Dendritic cell treated with granulocyte-macrophage colony-stimulating factor and Interleukin-4, amounts not matched to agents 40 ng/mL and 50 ng/mL, for 4 days (primary cell): Measurements from ENCODE around the gene HLCS.

ENCODE experiments used
- H3K27ac Mint-ChIP-seq: one replicate; pipeline ENCODE4 v1.8.0; 2022; ENCODE audit warnings: mild to moderate bottlenecking, mixed read lengths
- H3K27me3 Mint-ChIP-seq: one replicate; pipeline ENCODE4 v1.8.0; 2022; ENCODE audit warnings: mild to moderate bottlenecking, mixed read lengths
- H3K36me3 Mint-ChIP-seq: one replicate; pipeline ENCODE4 v1.8.0; 2022; ENCODE audit warnings: low read depth, mixed read lengths
- H3K4me1 Mint-ChIP-seq: one replicate; pipeline ENCODE4 v1.8.0; 2022; ENCODE audit warnings: low read depth, mixed read lengths
- H3K4me3 Mint-ChIP-seq: one replicate; pipeline ENCODE4 v1.8.0; 2022; ENCODE audit warnings: mild to moderate bottlenecking, moderate library complexity, mixed read lengths
- H3K9me3 Mint-ChIP-seq: one replicate; pipeline ENCODE4 v1.8.0; 2022; ENCODE audit warnings: mixed read lengths
- intact Hi-C: fragments of 100-400 bp; cut with micrococcal nuclease; formaldehyde crosslinking; loops from one replicate; pipeline ENCODE4 v1.15.0; 2022

The HLCS gene

DNA sequence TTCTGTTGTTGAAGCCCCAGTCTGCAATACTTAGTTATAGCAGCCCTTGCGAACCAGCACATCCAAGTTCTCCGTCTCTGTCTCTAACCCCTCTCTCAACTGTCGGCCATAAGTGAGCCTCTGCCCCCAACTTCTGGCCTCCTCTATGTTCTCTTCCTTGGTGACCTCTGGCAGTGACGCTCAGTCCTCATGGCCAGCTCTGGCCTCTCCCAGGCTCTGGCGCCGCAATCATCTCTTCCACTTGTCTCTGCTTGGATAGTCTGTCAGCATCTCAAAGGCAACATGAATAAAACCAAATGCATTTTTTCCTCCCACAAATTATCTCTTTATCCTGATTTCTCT is 8.4 kb upstream of the HLCS start:
- intact Hi-C loops = no loop called here
- Mint-ChIP-seq H3K9me3 (no peaks in the 10 kb centered on the region), H3K4me3 (no peak overlapping the region), H3K27me3 (peaks cover 23% of the 10 kb centered on the region), H3K27ac (no peak overlapping the region), H3K36me3 (no peaks in the 10 kb centered on the region), H3K4me1 (peaks cover 21% of the 10 kb centered on the region)

DNA sequence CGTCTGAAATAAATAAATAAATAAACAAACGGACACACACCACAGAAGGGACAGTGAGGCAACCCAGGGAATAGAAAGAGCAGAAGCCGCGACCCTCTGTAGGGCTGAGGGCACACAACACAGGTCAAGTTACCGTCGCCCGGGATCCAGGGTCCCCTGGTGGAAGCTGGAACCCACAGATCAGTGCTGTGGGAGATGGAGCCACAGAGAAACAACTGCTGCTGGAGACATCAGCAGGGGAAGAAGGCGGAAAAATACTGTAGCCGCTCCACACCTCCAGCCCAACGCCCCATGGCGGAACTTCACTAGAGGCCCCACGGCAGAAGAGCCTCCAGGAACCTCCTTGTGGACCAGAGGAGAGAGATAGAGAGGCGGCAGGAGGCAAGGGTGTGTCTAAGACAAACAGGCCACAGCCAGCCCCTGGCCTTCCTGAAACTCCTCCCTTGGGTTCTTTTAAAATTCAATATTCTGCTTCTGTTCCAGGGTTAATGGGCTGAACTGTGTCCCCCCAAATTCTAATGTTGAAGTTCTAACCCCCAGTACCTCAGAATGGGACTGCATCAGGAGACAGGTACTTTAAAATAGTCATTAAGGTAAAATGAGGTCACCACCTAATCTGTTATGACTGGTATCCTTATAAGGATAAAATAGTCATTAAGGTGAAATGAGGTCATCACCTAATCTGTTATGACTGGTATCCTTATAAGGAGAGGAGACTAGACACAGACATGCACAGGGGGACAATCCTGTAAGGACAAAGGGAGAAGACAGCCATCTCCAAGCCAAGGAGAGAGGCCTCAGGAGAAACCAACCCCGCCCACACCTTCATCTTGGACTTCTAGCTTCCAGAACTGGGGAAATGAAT is 7.7 kb upstream of the HLCS start:
- Mint-ChIP-seq H3K4me3 (no peak overlapping the region), H3K9me3 (no peaks in the 10 kb centered on the region), H3K36me3 (no peaks in the 10 kb centered on the region), H3K27ac (no peak overlapping the region), H3K27me3 (peaks cover 17% of the 10 kb centered on the region), H3K4me1 (peaks cover 21% of the 10 kb centered on the region)
- intact Hi-C loops = no loop called here

DNA sequence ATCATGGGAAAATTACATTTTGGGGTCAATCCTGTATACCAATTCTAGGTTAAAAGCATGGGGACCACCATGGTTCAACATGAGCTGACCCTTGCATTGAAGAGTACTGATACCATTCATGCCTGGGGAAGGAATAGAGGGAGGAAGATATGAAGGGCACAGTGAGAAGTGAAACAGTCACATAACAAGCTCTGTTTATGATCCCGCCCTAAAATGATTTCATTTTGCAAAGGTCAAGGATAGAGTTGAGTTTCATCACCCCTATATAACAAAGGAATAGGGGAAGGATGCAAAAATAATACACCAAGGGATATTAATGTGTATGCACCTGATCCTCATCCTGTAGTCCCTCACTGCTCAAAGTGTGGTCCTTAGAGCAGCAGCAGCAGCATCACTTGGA is 2.5 kb upstream of the HLCS start:
- Mint-ChIP-seq H3K4me3 (no peak overlapping the region), H3K36me3 (no peaks in the 10 kb centered on the region), H3K27ac (no peak overlapping the region), H3K4me1 (peaks cover 19% of the 10 kb centered on the region), H3K27me3 (peaks cover 8% of the 10 kb centered on the region), H3K9me3 (no peaks in the 10 kb centered on the region)
- intact Hi-C loops = no loop called here

DNA sequence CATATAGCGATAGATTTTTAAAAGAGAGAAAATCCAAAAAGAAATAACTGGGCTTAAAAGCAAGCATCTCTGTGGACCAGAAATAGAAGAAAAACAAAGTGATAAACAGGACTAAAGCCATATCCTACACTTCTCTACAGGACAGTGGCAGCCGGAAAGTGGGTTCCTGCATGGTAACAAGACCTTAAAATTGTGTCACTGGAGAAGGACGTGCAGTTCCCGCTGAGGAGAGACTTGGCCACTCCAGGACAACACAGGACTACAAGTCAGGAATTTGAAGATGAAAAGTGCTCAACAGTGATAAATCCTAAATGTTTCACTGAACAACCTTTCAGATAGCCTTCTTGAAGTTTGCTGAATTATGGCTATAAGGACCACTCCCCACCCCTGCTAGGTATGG is 1.9 kb upstream of the HLCS start:
- intact Hi-C loops = no loop called here
- H3K4me1 Mint-ChIP-seq = peaks cover 19% of the 10 kb centered on the region
- H3K27ac Mint-ChIP-seq = no peak overlapping the region
- H3K36me3 Mint-ChIP-seq = no peaks in the 10 kb centered on the region
- H3K4me3 Mint-ChIP-seq = no peak overlapping the region
- no peaks in the 10 kb centered on the region for H3K9me3 Mint-ChIP-seq
- H3K27me3 Mint-ChIP-seq = peaks cover 8% of the 10 kb centered on the region

DNA sequence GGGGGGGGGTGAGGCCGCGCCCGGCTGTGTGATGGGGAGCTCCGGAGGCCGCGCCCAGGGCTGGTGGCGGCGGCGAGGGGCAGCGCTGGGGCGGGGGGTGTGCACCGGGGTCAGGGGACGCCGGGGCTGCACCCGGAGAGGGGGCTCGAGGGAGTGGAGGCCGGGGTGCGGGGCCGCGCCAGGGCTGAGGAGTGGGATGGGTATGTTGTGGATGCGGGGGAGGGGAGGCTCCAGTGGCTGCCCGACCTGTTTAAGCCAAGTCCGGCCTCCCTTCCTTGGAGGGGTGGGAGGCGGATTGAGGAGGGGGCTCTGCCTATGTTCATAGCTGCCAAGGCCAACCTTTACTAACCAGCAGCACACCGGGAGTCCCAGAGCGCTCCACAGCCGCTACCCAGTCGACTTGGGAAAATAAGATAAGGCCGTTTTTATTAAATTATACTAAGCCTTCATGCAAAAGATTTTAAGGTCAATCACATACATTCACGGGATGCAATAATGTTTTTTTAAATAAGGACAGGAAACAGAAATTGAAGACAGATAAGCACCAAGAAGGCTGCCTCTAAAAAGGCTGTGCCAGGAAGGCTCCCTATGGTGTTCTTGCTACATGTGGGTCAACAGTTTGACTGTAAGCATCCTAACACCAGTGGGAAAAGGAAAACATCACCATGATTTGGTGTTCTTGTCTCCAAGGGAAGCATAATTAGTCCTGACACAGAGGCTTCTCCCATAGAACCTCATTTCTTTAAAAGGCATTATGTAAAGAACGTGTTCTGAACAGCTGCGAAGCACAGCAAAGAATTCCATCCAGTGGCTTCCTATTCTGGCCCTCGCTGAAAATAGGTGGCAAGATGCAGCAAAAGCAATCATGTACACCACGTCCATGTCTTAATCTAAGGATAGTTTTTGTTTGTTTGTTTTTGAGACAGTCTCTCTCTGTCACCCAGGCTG is 626 bp upstream of the HLCS start:
- Mint-ChIP-seq H3K4me3 (peak overlapping the region; percentile 70), H3K27me3 (peaks cover 8% of the 10 kb centered on the region), H3K9me3 (no peaks in the 10 kb centered on the region), H3K4me1 (peaks cover 19% of the 10 kb centered on the region), H3K27ac (peak overlapping the region; percentile 70), H3K36me3 (no peaks in the 10 kb centered on the region)
- intact Hi-C loops = no loop called here

DNA sequence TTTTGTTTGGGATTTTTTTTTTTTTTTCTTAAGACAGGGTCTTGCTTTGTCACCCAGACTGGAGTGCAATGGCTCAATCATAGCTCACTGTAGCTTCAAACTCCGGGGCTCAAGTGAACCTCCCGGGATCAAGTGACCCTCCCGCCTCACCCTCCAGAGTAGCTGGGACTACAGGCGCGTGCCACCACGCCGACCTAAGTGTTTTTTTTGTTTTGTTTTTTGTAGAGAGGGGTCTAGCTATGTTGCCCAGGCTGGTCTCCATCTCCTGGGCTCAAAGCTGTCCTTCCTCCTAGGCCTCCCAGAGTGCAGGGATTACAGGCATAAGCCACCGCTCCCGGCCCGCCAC is 776 bp downstream of the HLCS start:
- intact Hi-C loops = no loop called here
- H3K9me3 Mint-ChIP-seq = no peaks in the 10 kb centered on the region
- peak overlapping the region; percentile 79 for H3K27ac Mint-ChIP-seq
- H3K4me3 Mint-ChIP-seq = peak overlapping the region; percentile 78
- peaks cover 5% of the 10 kb centered on the region for H3K36me3 Mint-ChIP-seq
- peaks cover 8% of the 10 kb centered on the region for H3K27me3 Mint-ChIP-seq
- peaks cover 19% of the 10 kb centered on the region for H3K4me1 Mint-ChIP-seq

DNA sequence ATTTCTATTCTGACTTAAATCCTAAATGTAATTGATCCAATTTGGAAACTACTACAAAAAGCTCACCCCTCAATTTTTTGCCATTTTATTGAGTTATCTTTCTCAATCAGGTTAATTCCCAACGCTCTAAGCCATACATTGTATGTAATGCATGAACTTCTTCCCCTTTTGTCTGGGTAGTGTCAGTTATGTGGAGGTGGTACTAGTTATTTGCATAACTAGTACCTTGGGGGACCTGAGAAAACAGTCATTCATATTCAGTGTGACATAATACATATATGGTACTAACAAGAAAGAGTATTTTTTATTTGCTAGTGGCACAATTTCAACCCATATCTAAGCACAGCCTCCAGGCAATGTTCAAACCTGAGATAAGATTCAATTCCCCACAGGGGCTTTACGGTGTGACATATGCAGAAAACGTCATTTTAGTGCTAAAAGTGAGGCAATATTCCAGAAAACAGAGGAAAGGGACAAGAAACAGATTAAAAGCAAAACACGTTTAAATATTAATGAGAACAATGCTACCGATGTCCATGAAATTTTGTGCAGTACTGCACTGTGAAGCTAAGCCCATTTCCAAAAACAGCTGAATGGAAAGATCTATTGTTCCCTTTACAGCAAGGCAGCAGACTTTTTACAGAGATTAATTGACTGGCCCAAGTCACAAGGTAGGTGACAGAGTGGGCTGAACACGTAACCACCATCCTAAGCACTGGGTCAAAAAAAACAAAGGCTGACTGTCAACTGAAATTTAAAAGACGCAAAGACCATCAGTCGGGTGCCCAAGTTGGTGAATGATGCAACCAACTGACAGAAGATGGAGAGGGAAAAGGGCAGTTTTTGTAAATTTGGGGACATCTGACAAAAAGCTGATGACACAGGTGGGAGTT is 1.4 kb downstream of the HLCS start:
- intact Hi-C loops = no loop called here
- H3K4me3 Mint-ChIP-seq = peak overlapping the region; percentile 78
- H3K27me3 Mint-ChIP-seq = peaks cover 8% of the 10 kb centered on the region
- H3K4me1 Mint-ChIP-seq = peaks cover 19% of the 10 kb centered on the region
- peak overlapping the region; percentile 79 for H3K27ac Mint-ChIP-seq
- peaks cover 8% of the 10 kb centered on the region for H3K36me3 Mint-ChIP-seq
- no peaks in the 10 kb centered on the region for H3K9me3 Mint-ChIP-seq

DNA sequence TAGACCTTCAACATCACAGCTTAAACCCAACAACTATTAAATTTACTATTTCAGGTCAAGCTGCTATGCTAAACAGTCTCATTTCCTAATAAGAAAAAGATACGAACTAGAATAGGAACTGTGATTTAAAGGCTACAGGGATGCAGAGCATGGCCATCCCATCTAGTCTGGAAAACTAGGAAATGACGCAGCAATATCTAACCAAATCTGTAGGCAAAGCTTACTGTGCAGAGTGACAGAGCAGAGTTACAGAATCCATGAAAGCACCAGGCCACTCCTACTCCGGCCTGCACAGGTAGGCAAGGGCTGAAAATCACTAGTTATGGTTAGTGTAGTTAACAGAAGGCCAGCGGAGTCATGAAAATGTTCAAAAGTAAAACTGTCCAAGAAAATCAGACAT is 2.1 kb downstream of the HLCS start:
- Mint-ChIP-seq H3K9me3 (no peaks in the 10 kb centered on the region), H3K4me1 (peaks cover 19% of the 10 kb centered on the region), H3K27ac (no peak overlapping the region), H3K4me3 (no peak overlapping the region), H3K36me3 (peaks cover 13% of the 10 kb centered on the region), H3K27me3 (peaks cover 8% of the 10 kb centered on the region)
- intact Hi-C loops = no loop called here

DNA sequence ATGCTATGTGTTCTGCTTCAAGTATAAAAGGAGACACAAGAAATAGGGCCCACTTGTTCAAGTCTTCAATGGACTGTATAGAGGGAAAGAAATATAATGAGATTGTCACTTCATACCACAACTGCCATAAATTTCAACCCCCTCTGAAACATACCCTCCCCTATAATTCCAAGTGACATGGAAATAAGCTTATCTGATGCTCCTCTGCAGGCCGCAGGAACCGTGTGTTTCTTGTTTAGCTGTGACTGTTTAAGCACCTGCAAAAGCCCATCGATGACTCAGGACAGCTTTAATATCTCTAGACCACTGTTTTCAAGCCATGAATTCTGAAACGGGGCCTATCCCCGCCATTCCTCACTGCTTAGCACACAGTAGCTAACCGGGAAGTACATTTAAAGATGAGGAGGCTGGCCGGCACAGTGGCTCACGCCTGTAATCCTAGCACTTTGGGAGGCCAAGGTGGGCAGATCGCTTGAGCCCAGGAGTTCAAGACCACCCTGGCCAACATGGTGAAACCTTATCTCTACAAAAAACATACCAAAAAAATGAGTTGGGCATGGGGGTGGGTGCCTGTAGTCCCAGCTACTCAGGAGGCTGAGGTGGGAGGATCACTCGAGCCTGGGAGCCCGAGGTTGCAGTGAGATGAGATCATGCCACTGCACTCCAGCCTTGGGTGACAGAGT is 4.2 kb downstream of the HLCS start:
- no peak overlapping the region for H3K4me3 Mint-ChIP-seq
- peaks cover 25% of the 10 kb centered on the region for H3K36me3 Mint-ChIP-seq
- no peaks in the 10 kb centered on the region for H3K9me3 Mint-ChIP-seq
- H3K4me1 Mint-ChIP-seq = peaks cover 15% of the 10 kb centered on the region
- no peak overlapping the region for H3K27ac Mint-ChIP-seq
- intact Hi-C loops = no loop called here
- H3K27me3 Mint-ChIP-seq = peaks cover 8% of the 10 kb centered on the region

DNA sequence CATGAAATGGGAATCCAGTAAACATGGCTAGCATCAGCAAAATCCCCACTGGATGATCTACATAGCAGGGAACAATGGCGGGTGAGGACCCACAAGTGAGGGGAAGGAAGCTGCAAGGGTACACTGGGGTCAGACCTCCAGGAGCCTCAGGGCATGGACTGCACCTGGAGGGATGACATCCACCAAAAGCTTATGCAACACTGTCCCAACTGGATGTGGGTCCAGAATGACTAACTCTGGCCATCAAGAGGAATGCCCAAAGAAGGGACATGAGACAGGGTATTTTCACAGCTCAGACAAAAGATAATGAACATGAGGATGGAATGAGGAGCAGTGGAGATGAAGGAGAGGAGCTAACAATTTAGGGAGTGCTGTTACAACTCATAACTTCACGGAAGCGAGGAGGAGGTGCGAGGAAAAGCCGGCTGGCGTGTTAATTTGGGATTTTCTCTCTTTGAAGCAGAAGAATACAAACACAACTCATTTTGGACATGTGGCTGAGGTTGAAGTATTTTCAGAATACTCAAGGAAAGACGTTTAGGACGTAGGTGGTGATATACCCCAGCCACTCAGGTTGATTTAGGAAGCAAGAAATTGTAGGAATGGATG is 5.7 kb downstream of the HLCS start:
- Mint-ChIP-seq H3K4me3 (no peak overlapping the region), H3K4me1 (peaks cover 12% of the 10 kb centered on the region), H3K9me3 (no peaks in the 10 kb centered on the region), H3K27ac (no peak overlapping the region), H3K36me3 (peaks cover 38% of the 10 kb centered on the region), H3K27me3 (peaks cover 6% of the 10 kb centered on the region)
- intact Hi-C loops = no loop called here

DNA sequence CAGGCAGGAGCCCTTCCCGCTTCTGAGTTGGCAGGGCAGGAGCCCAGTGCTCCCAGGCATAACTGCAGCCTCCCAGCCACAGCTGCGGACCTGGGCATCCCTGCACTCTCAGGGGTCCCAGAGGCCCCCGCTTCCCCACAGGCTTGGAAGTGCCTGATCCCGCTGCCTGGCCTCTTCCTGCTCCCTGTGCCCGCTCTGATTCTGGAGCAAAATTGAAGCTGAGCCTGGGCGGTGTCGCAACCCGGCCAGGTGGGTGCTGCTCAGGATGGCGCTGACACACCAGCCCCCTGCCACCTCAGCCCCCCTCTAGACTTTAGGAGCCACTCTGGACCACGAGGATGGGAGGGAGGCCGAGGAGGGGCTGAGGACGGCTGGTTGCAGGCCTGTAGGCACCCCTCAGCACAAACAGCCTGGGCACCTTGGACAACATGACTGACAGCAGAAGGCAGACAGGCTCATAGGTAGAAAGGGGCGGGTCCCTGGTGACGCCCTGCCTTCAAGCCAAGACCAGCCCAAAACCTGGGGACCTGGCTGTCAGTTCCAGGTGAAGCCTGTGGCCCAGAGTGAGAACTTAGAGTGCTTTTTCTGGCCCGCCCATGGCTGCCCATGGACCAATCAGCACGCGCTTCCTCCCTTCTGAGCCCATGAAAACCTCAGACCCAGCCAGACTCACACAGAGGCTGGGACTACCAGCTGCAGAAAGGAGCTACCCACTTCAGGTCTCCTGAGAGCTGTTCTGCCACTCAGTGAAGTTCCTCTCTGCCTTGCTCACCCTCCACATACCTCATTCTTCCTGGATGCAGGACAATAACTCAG is 7.2 kb downstream of the HLCS start:
- intact Hi-C loops = no loop called here
- Mint-ChIP-seq H3K9me3 (no peaks in the 10 kb centered on the region), H3K4me1 (no peaks in the 10 kb centered on the region), H3K27ac (no peak overlapping the region), H3K36me3 (peaks cover 39% of the 10 kb centered on the region), H3K4me3 (no peak overlapping the region), H3K27me3 (no peaks in the 10 kb centered on the region)

DNA sequence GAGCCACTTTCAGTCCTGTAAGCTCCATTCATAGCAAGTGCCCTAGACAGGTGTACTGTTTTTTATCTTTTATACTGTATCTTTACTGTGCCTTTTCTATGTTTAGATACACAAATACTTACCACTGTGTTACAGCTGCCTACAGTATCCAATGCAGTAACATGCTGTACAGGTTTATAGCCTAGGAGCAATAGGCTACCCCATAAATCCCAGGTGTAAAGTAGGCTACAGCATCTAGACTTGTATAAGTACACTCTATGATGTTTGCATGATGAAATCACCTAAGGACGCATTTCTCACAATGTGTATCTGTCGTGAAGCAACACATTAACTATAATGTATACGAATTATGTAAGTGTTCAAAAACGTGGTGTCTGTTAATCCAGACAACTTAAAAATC is 10.7 kb downstream of the HLCS start:
- intact Hi-C loops = no loop called here
- Mint-ChIP-seq H3K36me3 (peaks cover 35% of the 10 kb centered on the region), H3K4me1 (no peaks in the 10 kb centered on the region), H3K9me3 (no peaks in the 10 kb centered on the region), H3K27me3 (no peaks in the 10 kb centered on the region), H3K4me3 (no peak overlapping the region), H3K27ac (no peak overlapping the region)
